VCaP (cell line): ENCODE measurements around the gene CPN2.
A peak's percentile ranks its signal among the peaks of the same experiment; 100 is the strongest.

Experiments
- H3K27ac ChIP-seq: fragments of 450-650 bp; 2 replicates; pipeline ENCODE4 v1.5.1; 2017
- CTCF ChIP-seq: fragments of 450-650 bp; conservative IDR thresholded peaks from 2 replicates; pipeline ENCODE4 v1.5.1; 2017; ENCODE audit warnings: mild to moderate bottlenecking, moderate library complexity

CPN2 gene

GRCh38 chr3:194313560-194314387 lies 37.4 kb downstream of the CPN2 start:
- H3K27ac ChIP-seq, result peak overlapping the region; percentile 65
- TF ChIP-seq CTCF, result no peak; the same call in 1 of the 2 replicates

GRCh38 chr3:194312743-194313281 lies 38.3 kb downstream of the CPN2 start:
- peak overlapping the region; percentile 65 for H3K27ac ChIP-seq
- TF ChIP-seq CTCF, result no peak

- no peak for TF ChIP-seq CTCF
- peak overlapping the region; percentile 65 for H3K27ac ChIP-seq
Measured at GRCh38 chr3:194312186-194312742, 38.9 kb downstream of the CPN2 start.

- TF ChIP-seq CTCF, result no peak
Measured at GRCh38 chr3:194311000-194311399, 40.1 kb downstream of the CPN2 start.

GRCh38 chr3:194310060-194310835 lies 40.9 kb downstream of the CPN2 start:
- no peak for TF ChIP-seq CTCF
- no peak overlapping the region for H3K27ac ChIP-seq

More at GRCh38 chr3:194311000-194311399, 40.1 kb downstream of the CPN2 start:
- no peak overlapping the region for H3K27ac ChIP-seq

- peak overlapping the region; percentile 37 for H3K27ac ChIP-seq
- TF ChIP-seq CTCF, result no peak
Measured at GRCh38 chr3:194308601-194309449, 42.3 kb downstream of the CPN2 start.
